HepG2 (cell line): ENCODE results near the gene KCNH8.

Source experiments
- ESRRA ChIP-seq: sonication (generic); formaldehyde crosslinking; IDR thresholded peaks from 2 replicates; pipeline ENCODE4 v1.5.1; 2020; ENCODE audit warnings: mild to moderate bottlenecking, low read depth, missing genetic modification reagents
- POLR2A ChIP-seq, 2 experiments: IDR thresholded peaks; 2 replicates each; pipeline ENCODE4 v1.6.1; 2011; ENCODE audit warnings: low read depth in 2 of 2, low read length in 2 of 2, mild to moderate bottlenecking in 1 of 2, moderate library complexity in 1 of 2; ENCODE audit not compliant: insufficient read depth in 1 of 2
- RFX5 ChIP-seq: IDR thresholded peaks from 2 replicates; pipeline ENCODE4 v1.6.1; 2011; ENCODE audit warnings: low read depth, low read length, improper control_type of control experiment
- ZNF253 ChIP-seq: sonication (generic); formaldehyde crosslinking; IDR thresholded peaks from 2 replicates; pipeline ENCODE4 v1.8.0; 2022; ENCODE audit warnings: mild to moderate bottlenecking, missing genetic modification reagents, borderline replicate concordance
- TF ChIP-seq, protein P1 (sequence below): sonication (generic); formaldehyde crosslinking; IDR thresholded peaks from 2 replicates; pipeline ENCODE4 v1.4.0; 2020; ENCODE audit warnings: missing genetic modification reagents
- TF ChIP-seq, protein P2 (sequence below): sonication (generic); formaldehyde crosslinking; IDR thresholded peaks from 2 replicates; pipeline ENCODE4 v1.5.0; 2020; ENCODE audit warnings: mild to moderate bottlenecking, missing genetic modification reagents, moderate library complexity
- TF ChIP-seq, protein P3 (sequence below): sonication (generic); formaldehyde crosslinking; IDR thresholded peaks from 2 replicates; pipeline ENCODE4 v1.9.0; 2021; ENCODE audit warnings: missing genetic modification reagents, borderline replicate concordance

DNA sequence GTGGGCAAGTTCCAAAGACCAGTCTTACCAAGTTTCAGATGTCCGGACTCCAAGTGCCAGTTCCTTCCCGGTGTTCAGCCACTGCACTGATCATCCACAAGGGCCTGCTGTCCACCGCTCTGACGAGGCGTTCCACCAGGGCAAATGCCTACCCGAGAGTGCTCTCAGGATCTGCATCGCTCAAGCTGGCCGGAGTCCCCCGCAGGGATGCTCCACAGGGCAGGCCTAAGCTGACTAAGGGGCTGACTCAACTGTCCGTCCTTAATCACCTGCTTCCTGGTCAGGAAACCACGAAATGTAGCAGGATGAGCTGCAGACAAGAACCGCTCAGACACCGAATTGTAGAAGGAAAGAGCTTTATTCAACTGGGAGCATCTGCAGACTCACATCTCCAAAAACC lies 341.6 kb downstream of the KCNH8 start:
- no peak for TF ChIP-seq ESRRA (CRISPR knock-in tag)
- TF ChIP-seq, protein P1, sequence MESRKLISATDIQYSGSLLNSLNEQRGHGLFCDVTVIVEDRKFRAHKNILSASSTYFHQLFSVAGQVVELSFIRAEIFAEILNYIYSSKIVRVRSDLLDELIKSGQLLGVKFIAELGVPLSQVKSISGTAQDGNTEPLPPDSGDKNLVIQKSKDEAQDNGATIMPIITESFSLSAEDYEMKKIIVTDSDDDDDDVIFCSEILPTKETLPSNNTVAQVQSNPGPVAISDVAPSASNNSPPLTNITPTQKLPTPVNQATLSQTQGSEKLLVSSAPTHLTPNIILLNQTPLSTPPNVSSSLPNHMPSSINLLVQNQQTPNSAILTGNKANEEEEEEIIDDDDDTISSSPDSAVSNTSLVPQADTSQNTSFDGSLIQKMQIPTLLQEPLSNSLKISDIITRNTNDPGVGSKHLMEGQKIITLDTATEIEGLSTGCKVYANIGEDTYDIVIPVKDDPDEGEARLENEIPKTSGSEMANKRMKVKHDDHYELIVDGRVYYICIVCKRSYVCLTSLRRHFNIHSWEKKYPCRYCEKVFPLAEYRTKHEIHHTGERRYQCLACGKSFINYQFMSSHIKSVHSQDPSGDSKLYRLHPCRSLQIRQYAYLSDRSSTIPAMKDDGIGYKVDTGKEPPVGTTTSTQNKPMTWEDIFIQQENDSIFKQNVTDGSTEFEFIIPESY (CRISPR knock-in tag), result no peak
- TF ChIP-seq, protein P2, sequence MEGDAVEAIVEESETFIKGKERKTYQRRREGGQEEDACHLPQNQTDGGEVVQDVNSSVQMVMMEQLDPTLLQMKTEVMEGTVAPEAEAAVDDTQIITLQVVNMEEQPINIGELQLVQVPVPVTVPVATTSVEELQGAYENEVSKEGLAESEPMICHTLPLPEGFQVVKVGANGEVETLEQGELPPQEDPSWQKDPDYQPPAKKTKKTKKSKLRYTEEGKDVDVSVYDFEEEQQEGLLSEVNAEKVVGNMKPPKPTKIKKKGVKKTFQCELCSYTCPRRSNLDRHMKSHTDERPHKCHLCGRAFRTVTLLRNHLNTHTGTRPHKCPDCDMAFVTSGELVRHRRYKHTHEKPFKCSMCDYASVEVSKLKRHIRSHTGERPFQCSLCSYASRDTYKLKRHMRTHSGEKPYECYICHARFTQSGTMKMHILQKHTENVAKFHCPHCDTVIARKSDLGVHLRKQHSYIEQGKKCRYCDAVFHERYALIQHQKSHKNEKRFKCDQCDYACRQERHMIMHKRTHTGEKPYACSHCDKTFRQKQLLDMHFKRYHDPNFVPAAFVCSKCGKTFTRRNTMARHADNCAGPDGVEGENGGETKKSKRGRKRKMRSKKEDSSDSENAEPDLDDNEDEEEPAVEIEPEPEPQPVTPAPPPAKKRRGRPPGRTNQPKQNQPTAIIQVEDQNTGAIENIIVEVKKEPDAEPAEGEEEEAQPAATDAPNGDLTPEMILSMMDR (CRISPR knock-in tag), result no peak
- TF ChIP-seq RFX5, result no peak
- no peak for TF ChIP-seq POLR2A (IDR thresholded peaks at IDR 0.05; ENCODE audit: insufficient read depth in 1 of 2, low read depth in 2 of 2, low read length in 2 of 2)
- TF ChIP-seq, protein P3, sequence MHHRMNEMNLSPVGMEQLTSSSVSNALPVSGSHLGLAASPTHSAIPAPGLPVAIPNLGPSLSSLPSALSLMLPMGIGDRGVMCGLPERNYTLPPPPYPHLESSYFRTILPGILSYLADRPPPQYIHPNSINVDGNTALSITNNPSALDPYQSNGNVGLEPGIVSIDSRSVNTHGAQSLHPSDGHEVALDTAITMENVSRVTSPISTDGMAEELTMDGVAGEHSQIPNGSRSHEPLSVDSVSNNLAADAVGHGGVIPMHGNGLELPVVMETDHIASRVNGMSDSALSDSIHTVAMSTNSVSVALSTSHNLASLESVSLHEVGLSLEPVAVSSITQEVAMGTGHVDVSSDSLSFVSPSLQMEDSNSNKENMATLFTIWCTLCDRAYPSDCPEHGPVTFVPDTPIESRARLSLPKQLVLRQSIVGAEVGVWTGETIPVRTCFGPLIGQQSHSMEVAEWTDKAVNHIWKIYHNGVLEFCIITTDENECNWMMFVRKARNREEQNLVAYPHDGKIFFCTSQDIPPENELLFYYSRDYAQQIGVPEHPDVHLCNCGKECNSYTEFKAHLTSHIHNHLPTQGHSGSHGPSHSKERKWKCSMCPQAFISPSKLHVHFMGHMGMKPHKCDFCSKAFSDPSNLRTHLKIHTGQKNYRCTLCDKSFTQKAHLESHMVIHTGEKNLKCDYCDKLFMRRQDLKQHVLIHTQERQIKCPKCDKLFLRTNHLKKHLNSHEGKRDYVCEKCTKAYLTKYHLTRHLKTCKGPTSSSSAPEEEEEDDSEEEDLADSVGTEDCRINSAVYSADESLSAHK (CRISPR knock-in tag), result no peak
- TF ChIP-seq ZNF253 (CRISPR knock-in tag), result no peak
